Stimulated activated CD8-positive, alpha-beta memory T cell treated with anti-CD3 and anti-CD28 coated beads, Interleukin-12 subunit alpha, Interleukin-12 subunit beta, amount 100 ng/mL, for 4 hours (primary cell): ENCODE measurements around the gene DYNC1I1.

Experiments
- DNase-seq: peaks from one replicate; pipeline ENCODE4 v3.0.0-alpha.2; 2020; ENCODE audit warnings: low read depth

The DYNC1I1 gene

DNA sequence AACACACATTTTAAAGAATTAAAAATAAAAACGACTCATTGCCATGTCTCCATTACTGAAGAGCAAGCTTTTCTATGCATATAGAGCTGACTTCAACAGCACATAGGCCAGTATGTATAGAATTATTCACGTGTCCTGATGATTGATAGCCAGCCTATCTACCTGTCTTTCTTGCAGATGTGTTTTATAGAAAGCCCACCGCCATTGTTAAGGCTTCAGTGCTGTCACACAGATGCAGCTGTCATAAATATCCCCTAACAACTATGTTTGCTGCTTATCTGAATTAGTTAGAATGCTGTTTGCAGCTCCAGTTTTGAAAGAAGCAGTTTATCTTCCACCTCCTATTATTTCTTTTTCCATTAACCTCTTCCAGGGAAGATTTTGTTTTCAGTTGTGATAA lies 313.6 kb downstream of the DYNC1I1 start:
- no peak for DNase-seq

- no peak for DNase-seq
These were observed 316.2 kb downstream of the DYNC1I1 start for GRCh38 chr7:96088579-96088978.

- DNase-seq: no peak
These were observed 317.2 kb downstream of the DYNC1I1 start for GRCh38 chr7:96089511-96089910.

DNA sequence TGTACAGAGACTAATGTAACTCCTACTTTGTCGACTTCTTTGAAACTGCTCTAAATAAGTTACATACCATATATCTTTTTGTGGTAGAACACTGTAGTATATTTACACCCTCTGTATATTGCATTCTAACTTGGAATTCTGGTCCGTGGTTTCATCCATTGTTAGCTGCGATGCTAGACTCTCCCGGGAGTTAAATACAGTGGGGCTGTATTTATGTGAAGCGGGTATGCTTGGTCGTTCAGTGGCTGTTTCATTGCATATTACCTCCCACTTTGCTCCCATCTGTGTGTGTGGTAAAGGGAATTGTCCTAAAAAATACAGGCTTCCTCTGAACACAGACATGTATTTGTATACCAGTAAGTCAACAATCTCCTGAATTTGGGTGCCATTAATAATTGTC lies 318.4 kb downstream of the DYNC1I1 start:
- DNase-seq: no peak

- DNase-seq: no peak
These were observed 321.1 kb downstream of the DYNC1I1 start for GRCh38 chr7:96093435-96093834.

DNA sequence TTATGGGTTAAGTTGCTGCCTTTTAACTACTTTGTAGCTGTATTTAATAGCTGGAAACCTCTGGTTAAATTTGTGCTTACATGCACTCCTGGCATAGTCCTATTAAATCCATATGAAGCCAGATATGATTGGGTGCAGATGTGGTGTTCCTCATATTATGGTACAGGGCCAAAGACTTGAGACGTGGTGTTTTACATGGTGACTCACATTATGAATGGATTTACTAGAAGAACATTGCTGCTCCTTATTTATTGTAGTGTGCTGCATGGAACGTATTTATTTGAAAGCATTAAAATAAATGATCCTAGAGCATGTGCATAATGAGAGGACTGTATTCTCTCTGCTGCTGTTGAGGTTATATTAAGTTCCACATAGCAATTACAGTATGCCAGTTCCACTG lies 325.5 kb downstream of the DYNC1I1 start:
- no peak for DNase-seq

DNA sequence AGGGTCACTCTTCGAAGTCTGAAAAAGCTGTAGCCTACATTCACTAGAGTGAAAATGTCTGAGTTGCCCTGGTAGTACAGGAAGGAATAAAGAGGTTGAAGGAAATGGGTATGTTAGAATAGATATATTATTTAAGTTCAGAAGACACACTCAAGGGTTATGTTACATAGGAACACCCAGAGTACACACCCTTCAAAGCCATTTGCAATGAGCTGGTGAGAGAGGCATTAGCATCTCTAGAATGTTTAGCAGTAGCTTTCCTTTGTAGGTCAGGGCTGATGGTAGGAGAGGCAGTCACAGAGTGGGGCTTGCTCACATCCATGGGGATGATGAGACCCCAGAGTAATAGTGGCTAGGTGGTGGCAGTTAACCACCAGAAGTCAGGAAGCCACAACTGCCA lies 328.4 kb downstream of the DYNC1I1 start:
- DNase-seq: no peak

GRCh38 chr7:96102096-96102811 lies 329.9 kb downstream of the DYNC1I1 start:
- DNase-seq: no peak

- DNase-seq: no peak
These were observed 332.6 kb downstream of the DYNC1I1 start for GRCh38 chr7:96104984-96105383.

DNA sequence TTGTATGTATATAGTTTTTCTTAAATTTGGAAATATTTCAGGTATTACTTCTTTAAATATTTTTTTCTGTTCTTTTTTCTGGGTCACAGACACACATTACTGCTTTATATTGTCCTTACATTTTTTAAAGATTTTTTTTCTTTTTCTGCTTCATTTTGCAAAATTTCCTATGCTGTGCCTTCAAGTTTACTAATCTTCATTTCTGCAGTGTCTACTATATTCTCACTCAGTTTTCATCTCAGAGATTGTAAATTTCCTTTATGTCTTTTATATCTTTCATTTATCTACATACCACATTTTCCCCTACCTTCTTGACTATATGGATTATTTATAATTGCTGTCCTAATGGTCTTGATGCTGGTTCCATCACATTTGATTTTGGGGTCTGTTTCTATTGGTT lies 339.1 kb downstream of the DYNC1I1 start:
- no peak for DNase-seq

DNA sequence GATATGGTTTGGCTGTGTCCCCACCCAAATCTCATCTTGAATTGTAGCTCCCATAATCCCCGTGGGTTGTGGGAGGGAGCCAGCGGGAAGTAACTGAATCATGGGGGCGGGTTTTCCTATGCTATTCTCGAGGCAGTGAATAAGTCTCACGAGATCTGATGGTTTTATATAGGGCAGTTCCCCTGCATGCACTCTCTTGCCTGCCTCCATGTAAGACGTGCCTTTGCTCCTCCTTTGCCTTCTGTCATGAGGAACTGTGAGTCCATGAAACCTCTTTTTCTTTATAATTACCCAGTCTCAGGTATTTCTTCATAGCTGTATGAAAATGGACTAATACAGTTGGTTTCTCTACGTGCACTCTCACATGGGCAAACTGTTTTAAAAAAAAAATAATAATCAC lies 341.8 kb downstream of the DYNC1I1 start:
- no peak for DNase-seq

DNA sequence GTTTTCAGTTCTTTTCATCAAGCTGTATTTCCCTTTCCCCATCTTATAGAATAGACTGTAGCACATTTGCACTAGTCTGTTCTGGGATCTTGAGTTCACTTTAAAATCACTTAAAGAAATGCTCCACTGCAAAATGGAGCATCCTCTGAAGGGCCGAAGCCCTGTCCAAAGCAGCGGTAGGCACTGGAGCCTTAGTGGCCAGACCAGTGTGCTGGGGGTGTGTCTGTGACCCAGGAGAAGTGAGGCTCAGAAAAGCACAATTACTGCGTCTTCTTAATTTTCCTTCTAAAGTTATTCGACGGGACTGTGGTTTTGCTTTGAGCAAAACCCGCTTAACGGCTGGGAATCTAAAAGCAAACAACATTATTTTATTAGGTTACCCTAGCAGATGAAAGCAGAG lies 343.8 kb downstream of the DYNC1I1 start:
- DNase-seq: no peak

GRCh38 chr7:96118449-96119001 lies 346.2 kb downstream of the DYNC1I1 start:
- DNase-seq: no peak

- DNase-seq: no peak
These were observed 348.3 kb downstream of the DYNC1I1 start for GRCh38 chr7:96120445-96121225.

DNA sequence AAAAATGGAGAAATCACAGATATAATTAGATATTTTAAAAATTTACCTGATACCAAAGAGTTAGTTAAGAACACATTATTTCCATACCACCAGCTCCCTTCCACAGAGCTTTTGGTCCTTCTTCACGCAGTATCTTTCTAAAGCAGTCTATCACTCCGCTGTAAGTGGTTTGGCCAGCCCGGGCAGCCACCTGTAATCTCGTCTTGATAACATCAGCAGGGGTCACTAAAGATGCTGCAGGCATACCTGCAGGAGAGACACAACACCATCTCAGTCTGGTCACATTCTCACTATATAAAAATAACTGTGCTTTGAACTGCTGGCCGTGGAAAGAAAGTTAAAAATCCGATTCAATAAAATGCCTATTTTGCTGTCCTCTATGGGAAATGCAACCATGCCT lies 349.4 kb downstream of the DYNC1I1 start:
- DNase-seq: no peak

DNA sequence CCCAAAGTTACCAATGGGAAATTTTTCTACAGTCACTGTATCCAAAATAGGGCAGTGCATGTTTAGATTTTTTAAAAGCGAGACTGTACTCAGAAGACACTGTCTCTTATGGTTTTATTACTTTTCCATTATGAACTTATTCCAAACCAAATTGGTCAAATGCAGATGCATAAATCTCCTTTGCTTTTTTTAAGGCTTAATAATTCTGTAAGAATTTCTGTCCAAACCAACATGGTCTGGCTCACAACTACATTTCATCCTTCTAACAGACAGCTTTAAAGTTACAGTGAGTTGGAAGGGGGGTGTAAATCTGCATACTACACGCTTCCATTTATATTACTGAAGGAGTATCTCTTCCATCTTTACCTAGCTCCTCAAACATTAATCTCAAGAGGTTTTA lies 350.4 kb downstream of the DYNC1I1 start:
- DNase-seq: no peak

GRCh38 chr7:96126382-96126781 lies 354.0 kb downstream of the DYNC1I1 start:
- DNase-seq: no peak

GRCh38 chr7:96127746-96128145 lies 355.4 kb downstream of the DYNC1I1 start:
- no peak for DNase-seq

DNA sequence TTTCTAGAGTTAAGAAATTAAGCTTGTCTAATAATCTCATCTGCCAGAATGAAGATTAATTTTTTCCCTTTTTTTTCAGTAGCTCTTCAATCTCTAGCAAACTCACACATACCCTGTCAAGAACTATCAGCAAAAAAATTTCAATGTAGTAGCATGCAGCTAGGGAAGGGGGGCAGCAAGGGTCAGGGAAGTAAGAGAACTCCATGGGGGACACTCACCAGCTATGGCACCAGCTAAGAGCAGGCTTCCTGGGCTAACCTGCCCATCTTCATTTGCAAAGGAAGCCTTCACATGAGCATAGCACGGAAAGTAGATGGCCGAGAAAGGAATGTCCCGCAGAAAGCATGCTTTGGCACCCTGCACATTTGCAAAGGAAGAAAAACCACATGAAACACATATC lies 359.2 kb downstream of the DYNC1I1 start:
- DNase-seq: no peak

DNA sequence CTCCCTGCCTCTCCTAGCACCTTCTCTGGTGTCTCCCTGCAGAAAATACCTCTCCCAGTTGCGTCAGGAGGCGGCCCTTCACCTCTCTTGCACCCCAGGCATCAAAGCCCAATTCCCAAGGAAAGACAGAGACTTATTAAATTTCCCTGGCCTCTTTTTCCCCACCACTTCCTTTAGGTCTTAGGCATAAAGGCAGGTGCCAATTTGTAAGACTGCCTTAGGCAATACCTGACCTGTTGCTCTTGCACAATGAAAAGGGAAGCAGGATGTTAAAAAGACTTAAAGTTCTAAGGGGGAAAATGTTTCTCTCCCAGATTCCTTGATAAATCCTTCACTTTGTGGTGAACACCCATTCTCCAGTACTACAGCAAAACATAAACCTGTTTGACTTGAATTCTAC lies 362.9 kb downstream of the DYNC1I1 start:
- no peak for DNase-seq

- no peak for DNase-seq
These were observed 364.4 kb downstream of the DYNC1I1 start for GRCh38 chr7:96136600-96137239.

- no peak for DNase-seq
These were observed 371.3 kb downstream of the DYNC1I1 start for GRCh38 chr7:96143495-96144259.
